Activated CD8-positive, alpha-beta memory T cell treated with anti-CD3 and anti-CD28 coated beads, Interleukin-2, amount 50 U/mL, for 4 hours (primary cell): ENCODE data around the gene TRMO.

Experiments used
- DNase-seq: peaks from one replicate; pipeline ENCODE4 v3.0.0-alpha.2; 2020

TRMO gene

GRCh38 chr9:97900738-97901565 is 21.3 kb downstream of the TRMO start:
- no peak for DNase-seq

DNA sequence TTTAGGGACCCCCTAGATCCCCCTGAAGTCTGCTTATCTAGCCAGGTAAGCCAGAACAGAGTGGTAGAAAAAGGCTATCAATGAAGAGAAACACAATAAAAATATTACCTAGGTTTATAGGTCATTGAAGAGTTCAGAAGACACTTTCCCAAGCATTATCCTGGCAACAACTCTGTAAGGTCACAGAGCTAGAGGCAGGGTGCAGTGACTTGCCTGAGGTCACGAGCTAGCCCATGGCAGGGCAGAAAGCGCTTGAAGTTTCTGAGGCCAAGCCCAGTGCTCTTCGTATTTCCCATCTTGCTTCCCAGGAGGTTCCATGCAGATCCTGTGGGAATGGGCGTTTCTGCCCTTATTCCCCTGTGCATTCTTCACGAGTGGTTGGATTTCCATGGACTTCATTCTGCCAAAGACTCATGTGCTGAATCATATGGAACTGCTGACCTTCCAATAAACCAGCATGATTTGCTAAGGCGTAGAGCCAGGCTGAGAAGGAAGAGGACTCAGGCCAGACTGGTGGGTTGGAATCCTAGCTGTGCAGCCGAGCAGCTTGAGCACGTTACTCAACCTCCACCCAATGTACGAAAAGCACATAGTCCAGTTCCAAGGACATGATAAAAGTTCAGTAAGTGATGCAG is 22.1 kb downstream of the TRMO start:
- no peak for DNase-seq

DNA sequence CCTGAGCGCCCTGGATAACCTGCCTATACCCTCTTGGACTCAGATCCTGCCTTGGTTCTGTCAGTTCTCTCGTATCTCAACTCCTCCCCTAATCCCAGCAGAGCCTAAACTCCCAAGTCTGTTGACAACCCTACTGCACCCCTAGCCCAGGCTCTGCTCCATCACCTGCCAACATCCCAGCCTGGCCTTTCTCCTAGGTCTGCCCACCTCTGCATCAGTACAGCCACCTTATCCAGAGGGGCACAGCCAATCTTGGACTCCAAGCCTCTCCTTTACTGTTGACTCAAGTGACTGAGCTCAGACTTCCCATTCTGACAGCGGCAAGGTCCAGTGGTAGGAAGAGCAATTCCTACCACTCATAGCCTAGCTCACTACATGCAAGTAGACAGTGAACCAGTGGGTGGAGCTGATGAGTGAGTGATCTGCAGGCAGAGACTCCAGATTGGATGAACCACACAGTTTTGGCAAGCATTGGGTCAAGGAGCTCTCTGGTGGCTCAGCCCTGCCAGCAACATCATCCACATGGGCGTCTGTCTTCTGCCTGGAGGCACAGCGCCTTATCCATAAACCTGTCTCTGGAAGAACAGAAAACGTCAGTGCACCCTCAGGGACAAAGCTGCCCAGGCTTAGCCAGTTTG is 26.5 kb downstream of the TRMO start:
- no peak for DNase-seq

DNA sequence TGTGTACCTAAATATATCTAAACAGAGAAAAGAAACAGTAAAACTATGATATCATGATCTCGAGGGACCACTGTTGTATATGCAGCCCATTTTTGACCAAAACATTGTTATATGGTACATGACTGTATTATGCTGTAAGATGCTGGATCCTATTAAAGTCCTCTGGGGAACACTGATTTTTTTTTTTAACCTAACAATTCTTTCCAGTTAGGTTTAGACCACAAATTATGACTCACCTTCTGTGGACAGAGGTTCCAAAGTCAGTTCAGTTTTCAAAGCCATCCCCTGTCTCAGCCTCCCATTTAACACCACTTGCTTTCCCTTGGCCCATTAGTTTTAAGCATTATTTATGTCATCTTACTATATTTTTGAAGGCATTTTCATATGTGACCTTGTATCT is 27.1 kb downstream of the TRMO start:
- DNase-seq: no peak

GRCh38 chr9:97892421-97892820 is 29.9 kb downstream of the TRMO start:
- DNase-seq: no peak

- DNase-seq: no peak
Observed at GRCh38 chr9:97891736-97892135, 30.6 kb downstream of the TRMO start.

DNA sequence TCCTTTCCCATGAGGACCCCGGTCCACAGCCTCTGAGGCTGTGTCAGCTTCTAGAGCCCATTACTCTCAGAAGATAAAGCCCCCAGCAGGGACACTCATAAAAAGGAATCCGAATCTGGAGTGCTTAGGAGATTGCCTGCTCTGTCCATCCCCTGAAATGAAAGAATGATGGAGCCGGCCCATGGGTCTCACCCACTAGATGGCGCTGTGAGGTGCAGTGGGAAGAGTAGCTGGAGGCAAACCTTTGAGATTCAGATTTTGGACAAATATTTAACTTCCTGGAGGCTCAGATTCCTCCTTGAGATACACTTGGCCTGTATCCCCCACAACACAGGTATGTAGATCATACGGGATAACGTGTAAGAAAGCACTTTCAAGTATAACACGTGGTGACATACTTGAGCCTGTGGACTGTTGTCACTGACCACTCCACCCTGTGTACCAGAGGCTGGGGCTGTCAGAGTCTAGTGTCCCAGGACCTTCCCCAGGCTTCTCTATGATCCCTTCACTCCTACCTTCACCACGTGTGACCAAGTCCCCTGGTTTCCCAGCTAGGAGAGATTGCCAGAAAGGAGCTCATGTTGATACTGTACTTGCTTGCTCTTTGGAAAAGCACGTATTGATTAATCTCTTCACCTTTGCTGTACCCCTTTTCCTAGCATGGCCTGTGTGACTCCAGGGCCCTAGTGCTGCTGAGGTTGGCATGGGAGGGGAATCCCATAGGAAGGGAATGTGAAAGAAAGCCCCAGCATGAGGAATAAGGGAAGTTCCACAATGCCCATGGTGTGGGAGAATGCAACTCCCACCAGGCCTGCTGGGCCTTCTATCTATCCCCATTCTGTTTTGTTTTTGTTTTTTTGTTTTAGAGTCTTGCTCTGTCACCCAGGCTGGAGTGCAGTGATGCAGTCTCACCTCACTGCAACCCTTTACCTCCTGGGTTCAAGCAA is 32.1 kb downstream of the TRMO start:
- DNase-seq: peak; percentile 70

DNA sequence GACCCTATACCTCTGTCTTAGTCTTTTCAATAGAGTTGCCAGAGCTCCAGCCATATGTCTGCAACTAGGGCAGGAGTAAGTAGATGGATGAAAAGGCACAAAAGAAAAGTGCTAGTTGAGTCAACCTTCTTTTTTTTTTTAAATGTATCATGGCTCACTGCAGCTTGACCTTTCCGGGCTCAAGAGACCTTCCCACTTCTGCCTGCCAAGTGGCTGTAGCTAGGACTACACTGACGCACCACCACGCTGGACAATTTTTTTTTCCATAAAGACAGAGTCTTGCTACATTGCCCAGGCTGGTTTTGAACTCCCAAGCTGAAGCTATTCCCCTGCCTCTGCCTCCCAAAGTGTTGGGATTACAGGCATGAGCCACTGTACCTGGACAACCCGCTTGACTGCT is 42.0 kb downstream of the TRMO start:
- DNase-seq: no peak

GRCh38 chr9:97876061-97876460 is 46.2 kb downstream of the TRMO start:
- DNase-seq: no peak

DNA sequence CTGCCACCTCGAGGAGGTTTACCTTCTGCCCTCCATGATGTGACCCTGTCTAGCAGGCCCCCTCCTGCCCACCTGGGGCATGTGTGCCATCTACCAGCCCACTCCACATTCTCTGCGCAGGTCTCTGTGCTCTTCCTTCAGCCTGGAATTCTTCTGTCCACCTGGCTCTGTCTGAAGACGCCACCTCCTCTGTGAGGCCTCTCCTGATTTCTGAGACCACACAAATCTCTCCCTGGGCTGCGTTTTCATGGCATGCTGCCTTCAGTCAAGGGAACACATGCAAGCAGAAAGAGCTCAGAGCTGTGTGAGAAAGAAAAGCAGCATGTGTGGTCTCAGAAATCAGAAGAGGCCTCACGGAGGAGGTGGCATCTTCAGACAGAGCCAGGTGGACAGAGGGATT is 47.2 kb downstream of the TRMO start:
- DNase-seq: no peak

DNA sequence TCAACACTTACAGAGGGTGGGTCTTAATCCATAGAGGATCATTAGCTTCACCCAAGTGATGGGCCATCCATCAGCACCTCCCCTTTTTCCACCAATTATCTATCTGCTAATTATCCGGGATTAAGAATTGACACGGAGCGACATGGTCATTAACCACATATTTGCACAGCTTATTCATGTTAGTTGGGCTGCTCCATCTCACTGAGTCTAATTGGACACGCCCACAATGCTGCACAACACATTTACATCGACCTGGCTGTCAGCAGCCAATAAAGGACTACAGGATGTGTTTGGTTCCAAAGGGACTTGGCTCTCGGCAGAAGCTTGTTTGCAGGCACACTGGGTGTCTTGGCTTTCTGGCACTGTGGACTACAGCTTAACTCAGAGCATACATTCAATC is 47.7 kb downstream of the TRMO start:
- no peak for DNase-seq

GRCh38 chr9:97873882-97874281 is 48.4 kb downstream of the TRMO start:
- DNase-seq: no peak

GRCh38 chr9:97873425-97873824 is 48.9 kb downstream of the TRMO start:
- DNase-seq: no peak

- DNase-seq: no peak
Observed at GRCh38 chr9:97868859-97869258, 53.4 kb downstream of the TRMO start.

DNA sequence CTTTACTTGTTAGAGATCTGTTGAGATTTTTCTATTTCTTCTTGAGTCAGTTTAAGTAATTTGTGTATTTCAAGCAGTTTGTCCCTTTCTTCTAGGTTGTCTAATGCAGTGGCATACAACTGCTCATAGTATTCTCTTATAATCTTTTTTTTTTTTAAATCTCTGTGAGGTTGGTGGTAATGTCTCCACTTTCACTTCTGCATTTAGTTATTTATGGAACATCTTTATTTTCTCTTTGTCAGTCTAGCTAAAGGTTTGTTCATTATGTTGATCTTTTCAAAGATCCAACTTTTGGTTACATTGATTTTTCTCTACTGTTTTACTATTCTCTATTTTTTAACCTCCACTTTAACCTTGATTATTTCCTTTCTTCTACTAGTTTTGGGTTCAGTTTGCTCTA is 55.5 kb downstream of the TRMO start:
- DNase-seq: no peak

GRCh38 chr9:97866300-97866699 is 56.0 kb downstream of the TRMO start:
- no peak for DNase-seq

DNA sequence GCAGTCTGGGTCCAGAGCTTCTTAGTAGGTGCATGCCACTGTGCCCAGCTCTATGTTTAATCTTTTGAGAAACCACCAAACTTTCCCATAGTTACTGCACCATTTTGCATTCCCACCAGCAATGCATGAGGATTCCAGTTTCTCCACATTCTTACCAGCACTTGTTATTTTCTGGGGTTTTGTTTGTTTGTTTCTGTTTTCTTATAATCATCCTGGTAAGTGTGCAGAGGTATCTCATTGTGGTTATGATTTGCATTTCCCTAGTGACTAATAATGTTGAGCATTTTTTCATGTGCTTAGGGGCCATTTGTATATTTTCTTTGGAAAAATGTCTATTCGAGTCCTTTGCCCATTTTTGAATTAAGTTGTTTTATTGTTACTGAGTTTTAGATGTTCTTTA is 57.9 kb downstream of the TRMO start:
- DNase-seq: no peak

DNA sequence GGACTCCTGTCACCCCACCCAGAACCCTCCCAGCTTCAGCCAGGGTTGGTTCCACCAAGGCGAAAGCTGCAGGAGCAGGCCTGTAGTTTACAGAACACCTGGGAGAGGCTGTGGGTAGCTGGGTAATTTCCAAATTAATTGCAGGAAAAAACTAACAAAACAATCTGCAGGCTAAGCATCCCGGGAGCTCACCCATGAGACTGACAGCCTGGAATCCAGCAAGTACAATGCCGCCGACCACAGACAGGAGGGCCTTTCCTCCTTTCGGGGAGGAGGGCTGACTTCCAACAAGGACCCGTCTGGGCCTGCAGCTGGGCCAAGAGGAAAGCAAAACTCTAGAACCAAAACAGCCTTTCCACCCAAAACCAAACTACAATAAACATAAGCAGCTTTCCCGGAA is 59.0 kb downstream of the TRMO start:
- no peak for DNase-seq

- no peak for DNase-seq
Observed at GRCh38 chr9:97861148-97861475, 61.2 kb downstream of the TRMO start.

GRCh38 chr9:97860451-97861147 is 61.7 kb downstream of the TRMO start:
- DNase-seq: no peak

DNA sequence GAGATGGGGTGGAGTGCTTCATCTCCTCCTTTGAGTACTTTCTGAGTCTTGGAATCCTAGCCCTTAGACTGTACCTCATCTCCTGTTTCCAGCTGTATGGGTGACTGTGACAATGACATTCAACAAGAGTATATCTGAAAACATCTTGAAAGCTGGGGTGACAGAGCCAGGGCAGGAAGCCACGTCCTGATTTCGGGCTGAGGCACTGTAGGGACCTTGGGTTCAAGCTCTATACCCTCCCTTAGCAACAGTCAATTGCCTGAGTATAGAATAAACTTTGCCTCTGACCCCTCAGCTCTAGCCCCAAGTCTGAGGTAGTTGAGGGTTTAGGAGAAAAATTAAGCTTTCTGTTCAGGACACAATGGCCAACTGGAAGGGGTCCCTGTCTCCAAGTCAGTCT is 63.0 kb downstream of the TRMO start:
- DNase-seq: no peak

DNA sequence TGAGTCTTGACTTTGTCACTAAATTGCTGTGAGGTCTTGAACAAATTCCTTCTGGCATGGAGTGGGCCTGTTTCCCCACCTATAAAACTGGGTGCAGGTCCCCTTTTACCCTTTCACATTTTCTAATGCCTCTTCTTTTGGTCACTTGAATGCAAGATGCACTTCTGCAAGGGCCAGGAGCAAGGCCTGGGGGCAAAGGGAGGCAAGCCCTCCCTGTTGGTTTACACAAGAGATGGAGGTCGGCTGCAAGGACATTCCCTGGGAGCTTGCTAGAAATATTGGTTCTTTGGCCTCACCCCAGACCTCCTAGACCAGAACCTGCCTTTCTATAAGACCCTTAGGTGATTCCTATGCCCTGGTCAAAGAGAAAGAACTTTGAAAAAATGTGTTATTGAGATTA is 63.5 kb downstream of the TRMO start:
- no peak for DNase-seq

DNA sequence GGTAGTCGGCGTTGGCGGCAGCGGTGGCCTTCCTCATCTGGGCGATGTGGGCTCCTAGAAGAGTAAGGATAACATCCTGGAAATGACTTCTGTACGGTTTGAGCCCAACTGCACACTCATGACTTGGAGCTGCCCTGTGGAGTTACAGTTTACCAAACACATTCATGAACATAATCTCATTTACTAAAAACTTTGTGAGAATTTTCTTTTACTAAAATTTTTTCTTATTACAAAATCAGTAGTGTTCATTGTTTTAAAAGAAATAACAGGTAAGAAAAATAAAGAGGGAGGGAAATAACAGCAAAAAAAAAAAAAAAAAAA is 63.9 kb downstream of the TRMO start:
- DNase-seq: no peak
